Measurements from ENCODE around the gene SLC30A2. TPM values are rescaled to one million over a fixed set of nuclear protein-coding genes. Genes with fewer than 3 reads are reported as not detected.
A peak's percentile ranks its signal among the peaks of the same experiment; 100 is the strongest.

SLC30A2 gene
- total RNA-seq, 1 donor from 2014 or later: not detected

- no peaks in the 10 kb centered on the region for H3K9me3 Mint-ChIP-seq (ENCODE audit: unreplicated experiment)
- peaks cover 21% of the 10 kb centered on the region for H3K4me1 Mint-ChIP-seq (ENCODE audit: low read depth, unreplicated experiment)
- no peak overlapping the region for H3K4me3 Mint-ChIP-seq (ENCODE audit: unreplicated experiment)
Measured at GRCh38 chr1:26028490-26028980, 17.4 kb downstream of the SLC30A2 start.

DNA sequence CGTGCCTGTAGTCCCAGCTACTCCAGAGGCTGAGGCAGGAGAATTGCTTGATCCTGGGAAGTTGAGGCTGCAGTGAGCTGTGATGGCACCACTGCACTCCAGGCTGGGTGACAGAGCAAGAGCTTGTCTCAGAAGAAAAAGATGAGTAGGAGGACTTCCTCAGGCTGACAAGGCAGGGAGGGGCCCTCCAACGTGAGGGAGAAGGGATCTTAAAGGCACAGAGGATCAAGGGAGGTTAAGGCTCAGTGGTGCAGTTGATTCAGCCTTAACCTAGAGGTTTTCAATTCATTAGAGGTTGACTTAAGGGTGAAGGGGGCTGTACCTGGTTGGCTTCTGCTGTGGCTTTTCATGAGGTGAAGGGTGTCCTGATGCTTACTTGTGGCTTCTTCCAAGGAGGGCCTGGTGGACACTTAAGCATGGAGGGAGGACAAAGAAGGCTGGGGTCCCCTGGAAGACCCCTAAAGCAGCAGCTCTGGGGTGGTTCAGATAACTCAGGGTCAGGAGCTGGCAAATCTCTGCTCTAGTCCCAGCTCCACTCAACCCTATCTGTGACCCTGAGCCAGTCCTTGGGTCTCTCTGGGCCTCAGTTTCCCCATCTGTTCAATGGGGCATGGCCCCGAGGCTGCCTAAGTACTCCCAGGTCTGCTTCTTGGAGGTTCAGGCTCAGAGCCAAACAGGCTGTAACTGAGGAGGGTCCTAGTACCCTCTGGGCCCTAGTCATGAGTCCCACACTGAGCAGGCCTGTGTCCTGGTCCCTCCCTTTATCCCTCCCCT is 18.0 kb downstream of the SLC30A2 start:
- peaks cover 12% of the 10 kb centered on the region for H3K79me2 ChIP-seq (ENCODE audit: insufficient read depth, low read length)
- Mint-ChIP-seq H3K27me3 (ENCODE audit: low read depth, unreplicated experiment) (no peaks in the 10 kb centered on the region), H3K4me3 (ENCODE audit: unreplicated experiment) (peak overlapping the region; percentile 69), H3K4me1 (ENCODE audit: low read depth, unreplicated experiment) (peaks cover 24% of the 10 kb centered on the region), H3K27ac (ENCODE audit: unreplicated experiment) (no peak overlapping the region), H3K9me3 (ENCODE audit: unreplicated experiment) (no peaks in the 10 kb centered on the region), H3K36me3 (ENCODE audit: low read depth, unreplicated experiment) (peaks cover 16% of the 10 kb centered on the region)
- no peaks in the 10 kb centered on the region for H4K20me1 ChIP-seq (ENCODE audit: insufficient read depth, low read length)
- no peak overlapping the region for H3K9ac ChIP-seq (ENCODE audit: low read length)
- no peaks in the 10 kb centered on the region for H3K9me3 ChIP-seq (ENCODE audit: insufficient read depth, low read depth, low read length)
- no peak overlapping the region for H3K4me3 ChIP-seq (ENCODE audit: insufficient read depth, low read depth, low read length)
- H2AFZ ChIP-seq (ENCODE audit: low read depth, low read length): no peak overlapping the region
- H3K4me1 ChIP-seq (ENCODE audit: insufficient read depth, low read length): peaks cover 26% of the 10 kb centered on the region
- H3K27ac ChIP-seq (ENCODE audit: low read depth, low read length): no peak overlapping the region
- H3K36me3 ChIP-seq (ENCODE audit: insufficient read depth, low read length): no peaks in the 10 kb centered on the region
- no peak for FAIRE-seq
- no peak for DNase-seq (ENCODE audit: low read depth)
- no peaks in the 10 kb centered on the region for H3K27me3 ChIP-seq (ENCODE audit: insufficient read depth, low read length)
- peak overlapping the region; percentile 0 for H3K4me2 ChIP-seq (ENCODE audit: low read length)
- no peak for TF ChIP-seq EZH2 (IDR thresholded peaks at IDR 0.05; ENCODE audit: insufficient read depth, low read length)
- TF ChIP-seq, protein P1, sequence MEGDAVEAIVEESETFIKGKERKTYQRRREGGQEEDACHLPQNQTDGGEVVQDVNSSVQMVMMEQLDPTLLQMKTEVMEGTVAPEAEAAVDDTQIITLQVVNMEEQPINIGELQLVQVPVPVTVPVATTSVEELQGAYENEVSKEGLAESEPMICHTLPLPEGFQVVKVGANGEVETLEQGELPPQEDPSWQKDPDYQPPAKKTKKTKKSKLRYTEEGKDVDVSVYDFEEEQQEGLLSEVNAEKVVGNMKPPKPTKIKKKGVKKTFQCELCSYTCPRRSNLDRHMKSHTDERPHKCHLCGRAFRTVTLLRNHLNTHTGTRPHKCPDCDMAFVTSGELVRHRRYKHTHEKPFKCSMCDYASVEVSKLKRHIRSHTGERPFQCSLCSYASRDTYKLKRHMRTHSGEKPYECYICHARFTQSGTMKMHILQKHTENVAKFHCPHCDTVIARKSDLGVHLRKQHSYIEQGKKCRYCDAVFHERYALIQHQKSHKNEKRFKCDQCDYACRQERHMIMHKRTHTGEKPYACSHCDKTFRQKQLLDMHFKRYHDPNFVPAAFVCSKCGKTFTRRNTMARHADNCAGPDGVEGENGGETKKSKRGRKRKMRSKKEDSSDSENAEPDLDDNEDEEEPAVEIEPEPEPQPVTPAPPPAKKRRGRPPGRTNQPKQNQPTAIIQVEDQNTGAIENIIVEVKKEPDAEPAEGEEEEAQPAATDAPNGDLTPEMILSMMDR (IDR thresholded peaks at IDR 0.05; ENCODE audit: insufficient read depth, low read depth, low read length): no peak

More at GRCh38 chr1:26028490-26028980, 17.4 kb downstream of the SLC30A2 start:
- Mint-ChIP-seq H3K36me3 (ENCODE audit: low read depth, unreplicated experiment) (peaks cover 16% of the 10 kb centered on the region), H3K27me3 (ENCODE audit: low read depth, unreplicated experiment) (no peaks in the 10 kb centered on the region), H3K27ac (ENCODE audit: unreplicated experiment) (no peak overlapping the region)
- no peaks in the 10 kb centered on the region for H4K20me1 ChIP-seq (ENCODE audit: insufficient read depth, low read length)
- H3K27ac ChIP-seq (ENCODE audit: low read depth, low read length): no peak overlapping the region
- peaks cover 20% of the 10 kb centered on the region for H3K4me1 ChIP-seq (ENCODE audit: insufficient read depth, low read length)
- peak overlapping the region; percentile 0 for H3K4me2 ChIP-seq (ENCODE audit: low read length)
- H3K27me3 ChIP-seq (ENCODE audit: insufficient read depth, low read length): no peaks in the 10 kb centered on the region
- no peaks in the 10 kb centered on the region for H3K36me3 ChIP-seq (ENCODE audit: insufficient read depth, low read length)
- peaks cover 5% of the 10 kb centered on the region for H3K79me2 ChIP-seq (ENCODE audit: insufficient read depth, low read length)
- TF ChIP-seq, protein P1 (IDR thresholded peaks at IDR 0.05; ENCODE audit: insufficient read depth, low read depth, low read length): no peak
- no peak for TF ChIP-seq EZH2 (IDR thresholded peaks at IDR 0.05; ENCODE audit: insufficient read depth, low read length)
- DNase-seq (ENCODE audit: low read depth) (no peak), FAIRE-seq (no peak)
- no peaks in the 10 kb centered on the region for H3K9me3 ChIP-seq (ENCODE audit: insufficient read depth, low read depth, low read length)
- no peak overlapping the region for H2AFZ ChIP-seq (ENCODE audit: low read depth, low read length)
- H3K4me3 ChIP-seq (ENCODE audit: insufficient read depth, low read depth, low read length): no peak overlapping the region
- no peak overlapping the region for H3K9ac ChIP-seq (ENCODE audit: low read length)

DNA sequence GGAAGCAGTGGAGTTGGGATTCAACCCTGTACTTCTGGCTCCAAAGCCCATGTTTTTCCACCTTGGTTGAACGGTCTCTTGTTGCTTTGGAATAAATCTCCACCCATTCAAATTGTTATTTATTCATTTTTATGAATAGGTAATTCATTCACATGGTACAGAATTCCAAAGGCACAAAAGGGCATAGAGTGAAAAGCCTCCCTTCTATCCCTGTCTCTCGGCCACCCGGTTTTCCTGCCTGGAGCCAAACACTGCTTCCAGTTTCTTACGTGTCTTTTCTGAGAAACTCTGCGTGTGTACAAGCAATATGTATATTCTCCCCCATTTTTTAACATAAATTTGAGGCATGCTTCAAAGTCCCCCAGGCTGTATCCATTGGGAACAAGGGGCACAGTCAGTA is 20.4 kb downstream of the SLC30A2 start:
- H3K27ac ChIP-seq (ENCODE audit: low read depth, low read length): no peak overlapping the region

More for the DNA sequence above, 20.4 kb downstream of the SLC30A2 start:
- Histone ChIP-seq H3K4me2 (ENCODE audit: low read length) (peak overlapping the region; percentile 84), H4K20me1 (ENCODE audit: insufficient read depth, low read length) (no peaks in the 10 kb centered on the region), H3K36me3 (ENCODE audit: insufficient read depth, low read length) (no peaks in the 10 kb centered on the region), H3K9me3 (ENCODE audit: insufficient read depth, low read depth, low read length) (no peaks in the 10 kb centered on the region), H3K4me1 (ENCODE audit: insufficient read depth, low read length) (peaks cover 48% of the 10 kb centered on the region), H3K27me3 (ENCODE audit: insufficient read depth, low read length) (no peaks in the 10 kb centered on the region), H3K9ac (ENCODE audit: low read length) (no peak overlapping the region), H3K4me3 (ENCODE audit: insufficient read depth, low read depth, low read length) (no peak overlapping the region), H3K79me2 (ENCODE audit: insufficient read depth, low read length) (peaks cover 23% of the 10 kb centered on the region), H2AFZ (ENCODE audit: low read depth, low read length) (no peak overlapping the region)
- peak overlapping the region; percentile 81 for H3K4me3 Mint-ChIP-seq (ENCODE audit: unreplicated experiment)
- H3K9me3 Mint-ChIP-seq (ENCODE audit: unreplicated experiment): no peaks in the 10 kb centered on the region
- TF ChIP-seq EZH2 (IDR thresholded peaks at IDR 0.05; ENCODE audit: insufficient read depth, low read length): no peak
- TF ChIP-seq, protein P1 (IDR thresholded peaks at IDR 0.05; ENCODE audit: insufficient read depth, low read depth, low read length): no peak
- FAIRE-seq (no peak), DNase-seq (ENCODE audit: low read depth) (no peak)
- peaks cover 8% of the 10 kb centered on the region for H3K36me3 Mint-ChIP-seq (ENCODE audit: low read depth, unreplicated experiment)
- H3K27me3 Mint-ChIP-seq (ENCODE audit: low read depth, unreplicated experiment): no peaks in the 10 kb centered on the region
- peaks cover 35% of the 10 kb centered on the region for H3K4me1 Mint-ChIP-seq (ENCODE audit: low read depth, unreplicated experiment)
- no peak overlapping the region for H3K27ac Mint-ChIP-seq (ENCODE audit: unreplicated experiment)

Measured in astrocyte (in vitro differentiated cells and primary cell).